H1 (cell line): ENCODE measurements around the gene GRIA4. TPM values are rescaled to one million over a fixed set of nuclear protein-coding genes. Genes with fewer than 3 reads are reported as not detected.

ENCODE experiments used
- CTCF ChIA-PET: fragments of 300-600 bp; sonication (Branson Sonifier 250); formaldehyde crosslinking; loops from one replicate; lab custom pipeline; 2021; ENCODE audit not compliant: partially characterized antibody; lab: Charles Lee
- POLR2A ChIA-PET: fragments of 300-600 bp; sonication (Branson Sonifier 250); formaldehyde crosslinking; loops from one replicate; lab custom pipeline; 2021; ENCODE audit warnings: inconsistent platforms; ENCODE audit not compliant: partially characterized antibody; lab: Charles Lee
- DNase-seq, 2 experiments: peaks; one replicate each; pipeline versions ENCODE4 v3.0.0 to v3.0.0-alpha.2; 2010 to 2022; ENCODE audit warnings: low spot score in 2 of 2, low read depth in 1 of 2, mixed read lengths in 1 of 2
- FAIRE-seq: peaks from 2 replicates; lab custom pipeline; 2011; peaks lifted over from hg19 to GRCh38; lab: Jason Lieb, UNC
- H2AFZ ChIP-seq: 2 replicates; pipeline ENCODE4 v1.8.1; 2012; ENCODE audit warnings: low read length, inconsistent platforms
- H2AK5ac ChIP-seq: 2 replicates; pipeline ENCODE4 v1.6.1; 2013; ENCODE audit warnings: low read depth, low read length
- H2BK120ac ChIP-seq: replicated peaks from 2 replicates; pipeline ENCODE3; 2013; ENCODE audit warnings: low read depth, low read length, inconsistent platforms
- H2BK12ac ChIP-seq: 2 replicates; pipeline ENCODE4 v1.6.1; 2013; ENCODE audit warnings: low read depth, low read length
- H2BK15ac ChIP-seq: 2 replicates; pipeline ENCODE4 v1.6.1; 2013; ENCODE audit warnings: low read length
- H2BK20ac ChIP-seq: 2 replicates; pipeline ENCODE4 v1.6.1; 2013; ENCODE audit warnings: low read length
- H2BK5ac ChIP-seq: 2 replicates; pipeline ENCODE4 v1.6.1; 2013; ENCODE audit warnings: low read depth, low read length
- H3K14ac ChIP-seq: 2 replicates; pipeline ENCODE4 v1.6.1; 2013; ENCODE audit warnings: inconsistent platforms; ENCODE audit not compliant: insufficient read length
- H3K18ac ChIP-seq: 2 replicates; pipeline ENCODE4 v1.6.1; 2013; ENCODE audit warnings: low read length; ENCODE audit errors: extremely low read depth
- H3K23ac ChIP-seq: 2 replicates; pipeline ENCODE4 v1.6.1; 2013; ENCODE audit warnings: inconsistent platforms; ENCODE audit not compliant: insufficient read length
- H3K23me2 ChIP-seq: 2 replicates; pipeline ENCODE4 v1.6.1; 2013; ENCODE audit warnings: low read depth, low read length
- H3K27ac ChIP-seq: 2 replicates; pipeline ENCODE4 v1.6.1; 2011; ENCODE audit warnings: low read depth, low read length, inconsistent platforms
- H3K27me3 ChIP-seq, 4 experiments: replicated peaks in 1 of 4; 1 replicate in 1 of 4; 2 replicates in 3 of 4; pipeline versions ENCODE4 v1.6.1 to v1.8.1; 2011 to 2013; ENCODE audit warnings: low read length in 3 of 4, mild to moderate bottlenecking in 3 of 4, inconsistent platforms in 2 of 4, mixed read lengths in 2 of 4, moderate library complexity in 1 of 4; ENCODE audit not compliant: control insufficient read depth in 3 of 4, insufficient read depth in 3 of 4; ENCODE audit errors: extremely low read depth in 1 of 4
- H3K36me3 ChIP-seq, 4 experiments: 2 replicates each; pipeline versions ENCODE4 v1.6.1 to v1.8.1; 2011 to 2013; ENCODE audit warnings: mild to moderate bottlenecking in 4 of 4, low read length in 3 of 4, moderate library complexity in 2 of 4, control low read depth in 1 of 4, inconsistent platforms in 1 of 4; ENCODE audit not compliant: insufficient read depth in 4 of 4, control insufficient read depth in 2 of 4
- H3K4ac ChIP-seq: replicated peaks from 2 replicates; pipeline ENCODE3; 2013; ENCODE audit warnings: low read length, low read depth, mixed read lengths, inconsistent platforms; ENCODE audit not compliant: insufficient read length
- H3K4me1 ChIP-seq, 4 experiments: replicated peaks in 1 of 4; 1 replicate in 1 of 4; 2 replicates in 3 of 4; pipeline versions ENCODE4 v1.6.1 to v1.8.1; 2011 to 2013; ENCODE audit warnings: low read length in 3 of 4, inconsistent platforms in 2 of 4, mixed read lengths in 1 of 4; ENCODE audit not compliant: insufficient read depth in 4 of 4, control insufficient read depth in 3 of 4
- H3K4me2 ChIP-seq, 2 experiments: 2 replicates each; pipeline versions ENCODE4 v1.6.1 to v1.8.1; 2011 to 2013; ENCODE audit warnings: low read depth in 2 of 2, low read length in 2 of 2, control low read depth in 1 of 2, inconsistent platforms in 1 of 2, mild to moderate bottlenecking in 1 of 2; ENCODE audit not compliant: insufficient read depth in 1 of 2
- H3K4me3 ChIP-seq, 4 experiments: fragments of 200-600, 300-600 bp in 1 of 4; sonication (generic), shearing (Covaris generic), sonication (Bioruptor Twin) in 1 of 4; 2 replicates each; pipeline versions ENCODE4 v1.5.1 to v1.8.1; 2011 to 2016; ENCODE audit warnings: low read length in 4 of 4, low read depth in 3 of 4, control low read depth in 2 of 4, inconsistent platforms in 2 of 4, mild to moderate bottlenecking in 2 of 4, mixed read lengths in 1 of 4, moderate library complexity in 1 of 4; ENCODE audit not compliant: insufficient read depth in 2 of 4; ENCODE audit errors: extremely low read depth in 1 of 4
- H3K56ac ChIP-seq: replicated peaks from 2 replicates; pipeline ENCODE3; 2013; ENCODE audit warnings: low read depth, mild to moderate bottlenecking, mixed read lengths, low read length, inconsistent platforms; ENCODE audit not compliant: insufficient read length
- H3K79me1 ChIP-seq: 2 replicates; pipeline ENCODE4 v1.6.1; 2013; ENCODE audit warnings: low read depth, low read length, control low read depth
- H3K79me2 ChIP-seq, 2 experiments: 2 replicates each; pipeline versions ENCODE4 v1.6.1 to v1.8.1; 2012 to 2013; ENCODE audit warnings: low read length in 2 of 2, mild to moderate bottlenecking in 2 of 2, inconsistent platforms in 1 of 2; ENCODE audit not compliant: insufficient read depth in 2 of 2, control insufficient read depth in 1 of 2
- H3K9ac ChIP-seq, 4 experiments: replicated peaks in 1 of 4; 1 replicate in 1 of 4; 2 replicates in 3 of 4; pipeline versions ENCODE4 v1.6.1 to v1.8.1; 2011 to 2013; ENCODE audit warnings: low read depth in 3 of 4, low read length in 3 of 4, control low read depth in 2 of 4, mild to moderate bottlenecking in 2 of 4, moderate library complexity in 2 of 4, inconsistent platforms in 1 of 4; ENCODE audit errors: extremely low read depth in 1 of 4
- H3K9me3 ChIP-seq, 2 experiments: 2 replicates each; pipeline versions ENCODE4 v1.6.1 to v1.8.1; 2012 to 2013; ENCODE audit warnings: mild to moderate bottlenecking in 2 of 2, moderate library complexity in 2 of 2, control low read depth in 1 of 2, inconsistent platforms in 1 of 2, low read depth in 1 of 2, low read length in 1 of 2, mixed read lengths in 1 of 2; ENCODE audit not compliant: insufficient read depth in 2 of 2
- H4K20me1 ChIP-seq, 2 experiments: replicated peaks in 1 of 2; 2 replicates each; pipeline versions ENCODE3 to v1.8.1; 2011 to 2013; ENCODE audit warnings: inconsistent platforms in 2 of 2, low read length in 2 of 2, mild to moderate bottlenecking in 1 of 2; ENCODE audit not compliant: insufficient read depth in 2 of 2, control insufficient read depth in 1 of 2
- H4K5ac ChIP-seq: 2 replicates; pipeline ENCODE4 v1.6.1; 2013; ENCODE audit warnings: low read length, low read depth, mixed read lengths, inconsistent platforms; ENCODE audit not compliant: insufficient read length
- H4K8ac ChIP-seq: 2 replicates; pipeline ENCODE4 v1.8.0; 2013; ENCODE audit warnings: mild to moderate bottlenecking, moderate library complexity, low read length, inconsistent platforms; ENCODE audit not compliant: insufficient read depth; ENCODE audit errors: extremely low read depth
- H4K91ac ChIP-seq: replicated peaks from 2 replicates; pipeline ENCODE3; 2013; ENCODE audit warnings: low read length, mixed read lengths, inconsistent platforms; ENCODE audit not compliant: insufficient read length
- CHD2 ChIP-seq: IDR thresholded peaks from 2 replicates; pipeline ENCODE4 v1.6.1; 2012; ENCODE audit warnings: low read length, improper control_type of control experiment
- CTCF ChIP-seq, 3 experiments: IDR thresholded peaks; 1 replicate in 2 of 3; 2 replicates in 1 of 3; pipeline versions ENCODE4 v1.5.1 to v1.6.1; 2011; ENCODE audit warnings: low read length in 3 of 3, mild to moderate bottlenecking in 3 of 3, inconsistent platforms in 2 of 3, low read depth in 1 of 3, moderate library complexity in 1 of 3; ENCODE audit not compliant: insufficient read depth in 1 of 3; ENCODE audit errors: control extremely low read depth in 1 of 3
- EGR1 ChIP-seq: IDR thresholded peaks from 2 replicates; pipeline ENCODE4 v1.6.1; 2011; ENCODE audit warnings: low read depth, low read length, borderline replicate concordance
- GTF2F1 ChIP-seq: IDR thresholded peaks from 2 replicates; pipeline ENCODE4 v1.6.1; 2012; ENCODE audit warnings: low read depth, low read length, improper control_type of control experiment, borderline replicate concordance
- KDM5A ChIP-seq: fragments of 200-600 bp; IDR thresholded peaks from 2 replicates; pipeline ENCODE4 v1.7.1; 2012; ENCODE audit warnings: mild to moderate bottlenecking, low read length, inconsistent platforms, mixed read lengths
- RAD21 ChIP-seq, 2 experiments: IDR thresholded peaks in 1 of 2; conservative IDR thresholded peaks in 1 of 2; 2 replicates each; pipeline ENCODE4 v1.6.1; 2011; ENCODE audit warnings: low read depth in 2 of 2, low read length in 2 of 2, improper control_type of control experiment in 1 of 2, inconsistent platforms in 1 of 2, mild to moderate bottlenecking in 1 of 2, moderate library complexity in 1 of 2
- SRF ChIP-seq: IDR thresholded peaks from 2 replicates; pipeline ENCODE4 v1.6.1; 2011; ENCODE audit warnings: mild to moderate bottlenecking, low read depth, low read length, moderate library complexity
- TAF7 ChIP-seq: optimal IDR thresholded peaks from 2 replicates; pipeline ENCODE3; 2011; ENCODE audit warnings: low read depth, mild to moderate bottlenecking, inconsistent platforms, low read length, moderate library complexity, borderline replicate concordance
- TCF12 ChIP-seq: IDR thresholded peaks from 2 replicates; pipeline ENCODE4 v1.6.1; 2011; ENCODE audit warnings: low read depth, mild to moderate bottlenecking, low read length
- WGBS, 2 experiments: shearing (Covaris generic) in 1 of 2; methylation state at CpG; one replicate each; pipeline versions ENCODE4 v1.1.6 to v1.1.7; 2013 to 2015; ENCODE audit warnings: low lambda C conversion rate in 2 of 2, mixed read lengths in 2 of 2, inconsistent platforms in 1 of 2, low coverage in 1 of 2, missing lambda C conversion rate in 1 of 2; ENCODE audit not compliant: insufficient replicate concordance in 2 of 2, insufficient coverage in 1 of 2, insufficient read length in 1 of 2; ENCODE audit errors: extremely low coverage in 1 of 2, missing lambda C conversion rate in 1 of 2; 5-methylcytosine and 5-hydroxymethylcytosine counted together
- polyA plus RNA-seq, 7 experiments: library from polyadenylated mRNA; depleted of rRNA in 3 of 7; stranded (reverse) in 5 of 7; unstranded in 2 of 7; fragments of >200 nt in 5 of 7; fragments of 200-250 nt in 2 of 7; gene quantifications; 1 replicate in 5 of 7; 2 replicates in 1 of 7; 4 replicates in 1 of 7; pipeline versions ENCODE4 v1.2.1 to v1.2.3, GENCODE V29; 2011 to 2013; ENCODE audit warnings: missing spikeins in 2 of 7, mixed read lengths in 2 of 7
- total RNA-seq: library from RNA; stranded (reverse); fragmentation: NEBNext Ultra II Directional; extraction: Animal tissue kit (Norgen Biotek cat#: 25700); gene quantifications from 2 replicates; pipeline ENCODE4 v1.2.1, GENCODE V29; 2021
- TF ChIP-seq, protein P1 (sequence below): IDR thresholded peaks from 2 replicates; pipeline ENCODE4 v1.6.1; 2011; ENCODE audit warnings: low read depth, mild to moderate bottlenecking, low read length; ENCODE audit not compliant: insufficient read depth

The GRIA4 gene
- total and polyA plus RNA-seq, 2 of the 8 experiments (the other 6 are each of a cell fraction or from before 2014, with no cell fraction given): 12.5 to 21.8 TPM

GRCh38 chr11:105884436-105884835 lies 274.6 kb downstream of the GRIA4 start:
- no peaks in the 10 kb centered on the region for H3K79me1 ChIP-seq
- no peaks in the 10 kb centered on the region for H3K9me3 ChIP-seq
- H3K23ac ChIP-seq: no peak overlapping the region
- no peak overlapping the region for H3K4me3 ChIP-seq
- H3K23me2 ChIP-seq: no peaks in the 10 kb centered on the region
- no peak overlapping the region for H3K9ac ChIP-seq
- no peaks in the 10 kb centered on the region for H3K4me1 ChIP-seq
- no peak overlapping the region for H2AK5ac ChIP-seq
- no peak overlapping the region for H2AFZ ChIP-seq
- no peak overlapping the region for H2BK20ac ChIP-seq
- H4K91ac ChIP-seq: no peak overlapping the region
- H3K4me2 ChIP-seq: no peak overlapping the region
- ChIA-PET CTCF (no interaction called here), POLR2A (no interaction called here)
- no peak overlapping the region for H3K27ac ChIP-seq
- no peak overlapping the region for H2BK15ac ChIP-seq
- WGBS, 2 experiments: 89% methylated on average over 3 of the region's 3 CpGs; no CpG with 5 or more reads in 1 of the 2 experiments
- no peak overlapping the region for H3K4ac ChIP-seq
- no peak overlapping the region for H3K56ac ChIP-seq
- no peak for FAIRE-seq
- H4K20me1 ChIP-seq: no peaks in the 10 kb centered on the region
- H2BK12ac ChIP-seq: no peak overlapping the region
- no peaks in the 10 kb centered on the region for H3K36me3 ChIP-seq
- H4K8ac ChIP-seq: no peak overlapping the region
- H2BK5ac ChIP-seq: no peak overlapping the region
- no peaks in the 10 kb centered on the region for H3K79me2 ChIP-seq
- H3K14ac ChIP-seq: no peak overlapping the region
- no peak overlapping the region for H3K18ac ChIP-seq
- H3K27me3 ChIP-seq: no peaks in the 10 kb centered on the region
- H2BK120ac ChIP-seq: no peak overlapping the region
- no peak overlapping the region for H4K5ac ChIP-seq
- DNase-seq: no peak
- no peak for TF ChIP-seq RAD21 (IDR thresholded peaks at IDR 0.05 in 1 of 2, conservative IDR thresholded peaks at IDR 0.05 in 1 of 2; ENCODE audit: low read depth in 2 of 2, low read length in 2 of 2)
- TF ChIP-seq, protein P1, sequence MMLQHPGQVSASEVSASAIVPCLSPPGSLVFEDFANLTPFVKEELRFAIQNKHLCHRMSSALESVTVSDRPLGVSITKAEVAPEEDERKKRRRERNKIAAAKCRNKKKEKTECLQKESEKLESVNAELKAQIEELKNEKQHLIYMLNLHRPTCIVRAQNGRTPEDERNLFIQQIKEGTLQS: no peak
- no peak for TF ChIP-seq GTF2F1
- no peak for TF ChIP-seq TCF12
- no peak for TF ChIP-seq KDM5A
- no peak for TF ChIP-seq SRF
- no peak for TF ChIP-seq TAF7
- TF ChIP-seq CTCF (IDR thresholded peaks at IDR 0.05; ENCODE audit: control extremely low read depth in 1 of 3, insufficient read depth in 1 of 3, low read depth in 1 of 3, low read length in 3 of 3): no peak
- no peak for TF ChIP-seq EGR1
- TF ChIP-seq CHD2: no peak
